GM18508 (cell line): ENCODE measurements around the gene GDI2.

ENCODE experiments used
- ATAC-seq: cut with Tn5 transposase; IDR thresholded peaks from one replicate; pipeline ENCODE4 v1.9.1; 2021; ENCODE audit warnings: moderate number of reproducible peaks; ENCODE audit not compliant: insufficient read depth, unreplicated experiment

GDI2 gene

DNA sequence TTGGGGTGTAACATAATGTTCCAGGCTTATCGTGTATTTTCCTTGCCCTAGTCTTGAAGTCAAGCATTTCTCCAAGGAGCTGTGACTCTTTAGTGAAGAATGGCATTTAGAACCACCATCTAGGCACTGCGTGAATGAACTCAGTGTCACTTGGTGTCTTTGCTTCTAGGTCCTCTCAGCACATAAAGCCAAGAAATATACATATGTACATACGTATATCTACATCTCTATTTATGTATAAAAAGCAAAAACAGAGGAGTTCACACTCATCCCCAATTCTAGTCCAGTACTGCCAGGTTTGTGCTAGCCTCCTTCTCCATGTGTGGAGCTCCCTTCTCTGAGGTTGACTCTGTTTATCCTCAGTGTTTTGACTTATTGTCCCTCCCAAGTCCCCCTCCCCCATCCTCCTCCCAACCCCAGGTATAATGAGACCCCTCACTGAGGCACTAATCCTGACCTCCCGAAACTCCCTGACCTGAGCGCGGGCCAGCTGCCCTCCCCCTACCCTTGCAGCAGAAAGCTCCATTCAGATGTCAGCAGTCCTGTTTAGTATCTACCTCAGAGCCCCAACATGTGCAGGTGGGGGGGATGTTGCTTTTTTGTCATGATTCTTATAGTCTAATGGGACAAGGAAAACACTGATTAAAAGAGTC, 61.5 kb downstream of the GDI2 start:
- ATAC-seq, result no peak

DNA sequence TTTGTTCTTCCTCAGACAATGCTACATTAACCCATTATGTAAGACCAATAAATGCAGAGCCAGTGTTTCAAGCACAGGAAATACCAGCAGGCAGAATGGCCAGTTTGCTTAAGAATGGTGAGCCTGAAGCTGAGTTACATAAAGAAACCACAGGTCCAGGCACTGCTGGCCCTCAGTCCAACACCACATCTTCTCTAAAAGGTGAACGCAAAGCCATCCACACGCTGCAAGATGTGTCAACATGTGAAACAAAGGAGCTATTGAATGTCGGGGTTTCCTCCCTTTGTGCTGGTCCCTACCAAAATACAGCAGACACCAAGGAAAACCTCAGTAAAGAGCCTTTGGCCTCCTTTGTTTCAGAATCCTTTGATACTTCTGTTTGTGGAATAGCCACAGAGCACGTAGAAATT, 64.8 kb downstream of the GDI2 start:
- no peak for ATAC-seq

DNA sequence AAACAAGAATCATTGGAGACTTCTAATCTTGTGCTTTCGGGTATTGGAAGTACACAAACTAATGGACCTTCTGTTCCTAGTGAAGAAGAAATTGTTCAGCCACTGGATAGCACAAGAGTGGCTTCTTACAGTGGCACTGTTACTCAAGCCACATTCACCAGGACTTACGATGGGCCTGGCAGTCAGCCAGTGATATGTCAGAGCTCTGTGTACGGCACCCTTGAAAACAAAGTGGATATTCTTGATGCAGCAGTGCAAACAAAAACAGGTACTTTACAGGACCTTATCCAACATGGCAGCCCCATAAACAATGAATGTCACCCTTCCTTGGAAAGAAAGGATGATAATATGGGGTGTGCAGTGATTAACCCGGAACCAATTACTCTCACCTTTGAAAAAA, 67.0 kb downstream of the GDI2 start:
- ATAC-seq, result no peak

DNA sequence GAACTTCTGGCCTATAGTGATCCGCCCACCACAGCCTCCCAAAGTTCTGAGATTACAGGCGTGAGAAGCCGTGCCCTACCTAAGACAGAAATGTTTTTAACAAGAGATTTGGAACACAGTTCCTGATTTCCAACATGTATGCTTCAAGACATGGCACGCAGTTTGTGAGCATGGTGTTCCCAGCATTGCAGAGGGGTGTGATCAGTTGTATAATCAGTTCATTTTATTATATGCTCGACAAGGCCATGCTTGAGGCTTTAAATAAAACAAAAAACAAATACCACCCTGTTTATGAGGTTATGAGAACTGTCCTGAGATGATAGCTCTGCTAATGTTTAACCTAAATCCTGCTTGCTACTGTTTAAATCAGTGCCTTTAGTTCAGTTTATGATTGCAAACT, 68.4 kb downstream of the GDI2 start:
- no peak for ATAC-seq

DNA sequence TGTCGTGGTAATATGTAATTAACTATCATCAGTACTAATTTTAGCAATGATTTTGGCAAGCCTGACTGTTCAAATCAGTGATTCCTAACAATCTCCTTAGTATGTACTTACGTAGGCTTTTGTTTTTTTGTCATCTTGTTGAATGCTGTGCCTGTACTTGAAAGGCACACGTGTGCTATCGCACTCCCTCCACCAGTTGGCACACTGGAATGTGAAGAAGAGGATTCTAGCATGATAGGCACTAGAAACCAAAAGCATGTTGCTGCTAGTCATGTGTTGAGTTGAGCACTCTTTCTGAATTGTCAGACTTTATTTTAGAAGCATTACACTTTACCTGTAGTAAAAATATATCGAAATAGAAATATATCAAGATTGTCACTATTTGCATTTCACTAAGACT, 69.5 kb downstream of the GDI2 start:
- no peak for ATAC-seq

DNA sequence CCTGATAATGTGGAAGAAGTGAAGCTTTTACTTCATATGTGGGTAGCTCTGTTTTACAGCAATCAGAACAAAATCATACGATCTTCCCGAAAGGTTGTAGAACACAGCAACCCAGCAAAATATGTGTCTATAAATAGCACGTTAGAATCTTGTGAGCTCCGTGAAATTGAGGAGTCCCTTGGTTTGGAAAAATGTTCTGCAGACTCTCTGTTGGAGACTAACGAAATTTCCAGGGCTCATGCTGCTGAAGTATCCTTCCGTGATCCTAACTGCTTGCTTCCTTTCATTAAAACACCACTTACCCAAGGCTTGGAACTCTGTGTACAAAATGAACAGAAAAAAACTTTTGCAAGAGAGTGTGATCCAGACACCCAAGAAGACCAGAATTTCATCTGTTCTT, 71.1 kb downstream of the GDI2 start:
- no peak for ATAC-seq

DNA sequence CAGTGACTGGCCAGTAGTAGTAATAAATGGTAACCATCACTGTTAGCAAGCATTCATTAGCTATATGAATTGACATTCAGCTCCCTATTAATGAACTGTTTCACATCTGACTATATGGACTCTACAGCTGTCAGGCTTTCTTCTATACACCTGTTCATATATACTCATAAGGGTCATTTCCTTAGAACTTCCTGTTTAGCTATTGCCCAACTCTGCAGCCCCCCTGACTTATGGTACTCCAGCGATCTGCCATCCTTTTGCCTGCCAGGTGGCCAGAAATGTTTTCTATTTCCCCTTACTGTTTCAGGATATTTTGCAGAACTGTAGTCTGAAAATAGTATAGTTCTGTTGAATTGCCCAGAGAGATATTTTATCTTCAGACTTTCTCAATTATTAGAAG, 72.0 kb downstream of the GDI2 start:
- ATAC-seq, result no peak

DNA sequence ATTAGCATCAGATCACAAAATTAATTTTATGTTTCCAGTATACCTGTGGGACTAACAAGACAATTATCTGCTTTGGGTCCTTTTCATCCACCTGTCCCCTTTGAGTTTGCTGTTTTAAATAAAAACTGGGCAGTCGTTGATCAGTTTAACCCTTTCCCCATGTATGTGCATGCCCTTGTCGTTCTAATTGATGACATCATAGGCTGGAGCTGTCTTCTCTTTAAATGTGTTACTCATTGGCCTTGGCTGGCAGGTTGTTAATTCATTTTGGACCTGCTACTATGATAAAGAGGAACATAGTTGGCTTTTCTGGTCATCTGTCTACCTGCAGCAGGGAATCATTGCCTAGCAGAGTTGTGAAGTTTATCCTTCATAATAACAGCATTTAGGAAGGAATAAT, 74.8 kb downstream of the GDI2 start:
- no peak for ATAC-seq

DNA sequence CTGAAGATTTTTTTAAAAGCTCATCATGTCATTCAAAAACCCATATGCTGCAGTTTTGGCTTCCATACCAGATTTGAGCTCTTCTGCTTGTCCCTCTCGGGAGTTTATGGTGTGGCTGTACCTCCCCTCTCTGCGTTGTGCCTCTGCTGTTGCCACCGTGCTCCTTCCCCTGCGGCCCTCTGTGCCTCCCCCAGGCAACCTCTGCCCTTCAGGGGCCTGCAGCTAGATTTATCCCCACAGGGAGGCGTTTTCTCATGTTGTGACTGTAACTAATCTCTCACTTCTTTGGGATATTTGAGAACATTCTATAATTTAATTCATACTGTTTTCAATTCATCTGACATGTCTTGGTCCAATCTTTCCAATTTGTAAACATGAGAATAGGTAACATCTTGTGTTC, 75.9 kb downstream of the GDI2 start:
- ATAC-seq, result no peak

DNA sequence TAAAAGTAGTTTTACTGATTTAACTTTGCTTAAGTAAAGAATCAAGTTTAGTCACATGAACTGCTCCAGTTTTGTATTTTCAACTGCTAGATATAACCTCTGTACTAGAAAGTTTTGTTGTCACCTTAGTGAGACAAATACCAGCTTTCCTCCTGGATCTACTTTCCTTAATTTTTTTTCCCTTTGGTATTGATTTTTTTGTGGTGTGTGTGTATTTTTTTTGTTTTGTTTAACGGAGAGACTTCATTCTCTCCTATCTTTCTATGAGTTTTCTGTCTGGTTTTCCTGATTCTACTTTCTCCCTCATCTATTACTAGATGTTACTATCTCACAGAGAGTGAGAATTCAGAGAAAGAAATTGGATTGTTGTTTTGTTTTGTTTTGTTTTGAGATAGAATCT, 76.6 kb downstream of the GDI2 start:
- no peak for ATAC-seq

DNA sequence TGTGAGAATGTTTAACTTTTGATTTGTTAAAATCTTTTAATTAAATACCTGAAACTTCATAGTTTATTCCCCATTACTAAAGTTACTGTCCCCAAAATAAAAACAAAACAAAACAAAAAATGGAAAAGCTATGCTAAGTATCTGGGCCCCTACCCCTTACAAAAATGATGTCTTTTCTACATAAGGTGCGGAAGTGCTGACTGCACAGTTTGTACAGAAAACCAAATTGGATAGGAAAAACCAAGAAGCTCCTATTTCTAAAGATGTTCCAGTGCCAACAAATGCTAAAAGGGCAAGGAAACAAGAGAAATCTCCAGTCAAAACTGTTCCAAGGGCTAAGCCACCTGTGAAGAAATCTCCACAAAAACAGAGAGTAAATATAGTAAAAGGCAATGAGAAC, 78.1 kb downstream of the GDI2 start:
- ATAC-seq, result no peak

DNA sequence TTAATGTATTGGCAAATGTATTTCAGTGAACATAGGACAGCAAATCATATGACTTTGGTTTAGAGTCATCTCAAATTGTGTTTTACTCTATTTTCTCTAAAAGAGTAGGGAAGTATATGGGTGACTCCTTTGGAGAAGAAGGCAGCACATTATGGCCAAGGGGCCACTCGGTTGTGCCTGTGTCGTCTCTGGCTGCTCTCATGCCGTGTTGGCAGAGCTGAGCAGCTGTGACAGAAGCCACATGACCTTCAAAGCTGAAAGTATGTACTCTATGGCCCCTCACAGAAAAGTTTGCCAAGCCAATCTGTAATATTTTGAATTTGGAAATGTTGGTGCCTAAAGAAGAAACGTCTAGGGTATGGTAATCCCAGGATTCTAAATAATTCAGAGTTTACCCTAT, 81.1 kb downstream of the GDI2 start:
- no peak for ATAC-seq

DNA sequence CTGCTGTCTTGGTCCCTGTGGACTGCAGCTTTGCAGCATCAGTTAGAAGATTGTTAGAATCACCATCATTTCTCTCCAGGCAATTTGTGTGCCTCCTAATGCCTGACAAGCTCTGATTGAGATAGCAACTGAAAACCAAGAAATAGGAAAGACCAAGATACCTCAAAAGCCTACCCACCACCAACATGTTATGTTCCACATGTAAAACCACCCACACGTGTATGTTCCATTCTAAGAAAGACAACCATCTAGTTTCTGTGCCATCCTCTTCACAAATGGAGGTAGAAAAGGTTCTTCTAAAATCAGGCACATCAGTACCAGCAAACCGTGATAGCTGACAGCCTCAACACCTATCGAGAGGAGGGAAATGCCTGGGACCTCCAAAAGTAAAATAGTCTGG, 81.7 kb downstream of the GDI2 start:
- no peak for ATAC-seq

DNA sequence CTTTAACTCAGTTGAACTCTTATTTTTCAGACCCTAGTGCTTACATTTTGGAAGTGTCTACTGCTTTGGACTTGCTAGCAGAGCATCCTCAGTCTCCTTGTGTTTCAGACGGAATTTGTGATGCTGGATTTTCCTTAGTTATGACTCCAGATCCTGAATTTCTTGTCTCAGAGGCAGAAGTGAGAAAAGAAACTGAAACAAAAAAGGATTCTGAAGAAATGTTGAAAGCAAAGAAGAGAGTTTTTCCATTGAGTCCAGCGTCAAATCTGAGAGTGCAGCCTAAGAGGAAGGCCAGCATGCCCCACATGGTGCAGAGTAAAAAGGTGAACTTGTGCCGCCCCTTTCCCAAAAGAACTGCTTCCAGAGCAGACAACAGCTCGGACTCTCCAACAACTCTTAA, 82.5 kb downstream of the GDI2 start:
- ATAC-seq, result no peak

DNA sequence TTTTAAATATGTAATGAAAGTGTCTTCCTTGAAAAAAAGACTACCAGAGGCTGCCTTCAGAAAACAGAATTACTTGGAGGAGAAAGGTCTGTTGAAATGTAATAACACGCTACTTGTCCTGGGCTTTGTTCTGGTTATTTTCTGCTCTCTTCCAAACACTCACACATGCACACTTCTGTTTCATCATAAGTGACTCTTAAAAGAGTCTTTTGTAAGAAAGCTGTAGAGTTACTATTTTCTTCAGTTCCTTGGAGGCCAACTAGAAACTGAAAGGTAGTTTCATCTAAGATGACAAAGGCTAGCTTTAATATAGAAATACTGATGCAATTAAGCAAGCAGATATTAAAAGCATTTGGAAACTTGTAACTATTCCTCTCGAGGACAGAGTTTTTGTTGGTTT, 89.5 kb downstream of the GDI2 start:
- ATAC-seq, result no peak

DNA sequence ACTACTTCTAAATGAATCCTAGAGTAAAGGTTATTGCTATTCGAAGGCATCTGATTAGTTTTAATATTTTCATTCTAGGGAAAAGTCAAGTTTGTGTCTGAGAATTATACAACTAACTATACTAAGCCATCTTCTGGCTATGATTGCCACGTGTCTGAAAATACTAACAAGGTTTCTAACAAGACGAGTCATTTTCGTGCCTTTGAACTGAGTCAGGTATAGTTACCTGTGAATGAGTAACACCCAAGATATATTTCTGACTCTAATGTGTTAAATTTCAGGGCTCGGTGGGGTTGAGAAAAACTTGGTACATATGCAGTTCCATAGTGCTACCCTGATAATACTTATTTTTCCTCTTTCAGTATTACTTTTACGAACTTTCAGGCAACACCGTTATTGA, 93.1 kb downstream of the GDI2 start:
- no peak for ATAC-seq

DNA sequence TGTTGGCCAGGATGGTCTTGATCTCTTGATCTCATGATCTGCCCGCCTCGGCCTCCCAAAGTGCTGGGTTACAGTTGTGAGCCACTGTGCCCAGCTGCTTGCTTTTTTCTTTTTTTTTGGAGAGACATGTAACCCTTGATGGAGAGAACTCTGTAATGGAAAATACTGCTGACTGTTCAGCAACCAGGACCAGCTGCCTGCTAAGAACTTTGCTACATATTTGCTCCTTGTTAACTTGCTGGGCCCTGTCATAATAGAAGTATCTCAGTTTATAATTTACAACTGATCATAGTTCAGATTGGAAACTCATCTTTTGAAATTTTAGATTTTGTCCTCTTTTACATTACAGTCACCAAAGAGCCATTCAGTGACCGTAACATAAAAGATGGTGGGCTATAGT, 93.7 kb downstream of the GDI2 start:
- ATAC-seq, result no peak
